OCI-LY7 (cell line): ENCODE data around the gene FLAD1.

Experiments used
- CTCF ChIP-seq: fragments of 200-600 bp; sonication (generic); conservative IDR thresholded peaks from 2 replicates; pipeline ENCODE4 v1.5.1; 2014; ENCODE audit warnings: mild to moderate bottlenecking, antibody characterized with exemption, low read length, moderate library complexity, mixed read lengths
- EZH2phosphoT487 ChIP-seq: fragments of 200-600 bp; sonication (generic); IDR thresholded peaks from 2 replicates; pipeline ENCODE4 v1.6.1; 2018; ENCODE audit warnings: low read depth, borderline replicate concordance, mild to moderate bottlenecking, mixed run types, antibody characterized with exemption, low read length, moderate library complexity, mixed read lengths

GRCh38 chr1:154987326-154987725 is 4.2 kb downstream of the FLAD1 start:
- no peak for TF ChIP-seq CTCF
- TF ChIP-seq EZH2phosphoT487: no peak
